Colonic mucosa (tissue), 4 donors: ENCODE results near the gene RRP36. TPM values are rescaled to one million over a fixed set of nuclear protein-coding genes. Genes with fewer than 3 reads are reported as not detected.
"Not testable (repeated sequence)": the region's sequence is repeated elsewhere in the genome, so short reads cannot be mapped to it uniquely, and the experiment has no call there.

Experiments
- DNase-seq: peaks from one replicate; pipeline ENCODE4 v3.0.0-alpha.2; 2020
- H3K27ac ChIP-seq: fragments of 200-600 bp; one replicate; pipeline ENCODE4 v1.8.0; 2021
- H3K27me3 ChIP-seq: fragments of 200-600 bp; one replicate; pipeline ENCODE4 v1.8.0; 2021
- H3K36me3 ChIP-seq: fragments of 200-600 bp; one replicate; pipeline ENCODE4 v1.8.0; 2021
- H3K4me1 ChIP-seq: fragments of 200-600 bp; one replicate; pipeline ENCODE4 v1.8.0; 2021; ENCODE audit warnings: mild to moderate bottlenecking
- H3K4me3 ChIP-seq: fragments of 200-600 bp; one replicate; pipeline ENCODE4 v1.8.0; 2021
- H3K9ac ChIP-seq, 2 donors: one replicate each; pipeline ENCODE4 v1.7.0; 2013; ENCODE audit warnings: control low read depth in 2 of 2, low read depth in 2 of 2, low read length in 2 of 2
- H3K9me3 ChIP-seq: fragments of 200-600 bp; one replicate; pipeline ENCODE4 v1.8.0; 2021
- CTCF ChIP-seq: fragments of 200-600 bp; IDR thresholded peaks from one replicate; pipeline ENCODE4 v1.8.0; 2022; ENCODE audit warnings: antibody characterized with exemption, mild to moderate bottlenecking
- intact Hi-C: fragments of 100-400 bp; cut with DNase I; formaldehyde crosslinking; loops from one replicate; pipeline ENCODE4 v1.14.1; 2022
- total RNA-seq, 2 donors: library from RNA; stranded (reverse); fragmentation: NEBNext Ultra II Directional in 1 of 2; extraction: Animal tissue kit (Norgen Biotek cat#: 25700) in 1 of 2; gene quantifications; one replicate each; pipeline ENCODE4 v1.2.1, GENCODE V29; 2021
- donor health status: healthy.
- donor health status: DM: no; HTN: no; CAD: no.
- donor health status: DM: no; HTN: no; CAD: no.

Gene RRP36
- total RNA-seq, 2 donors from 2014 or later, result 35.5 to 61.4 TPM

- no peak for TF ChIP-seq CTCF
- Histone ChIP-seq H3K27ac (no peak overlapping the region), H3K9me3 (no peaks in the 10 kb centered on the region), H3K4me1 (no peaks in the 10 kb centered on the region), H3K36me3 (no peaks in the 10 kb centered on the region), H3K9ac (no peak overlapping the region), H3K4me3 (no peak overlapping the region), H3K27me3 (no peaks in the 10 kb centered on the region)
- DNase-seq, result no peak
- intact Hi-C loops, result no loop called here
Measured at GRCh38 chr6:43038727-43039126, 17.3 kb downstream of the RRP36 start.

GRCh38 chr6:43040542-43041257 lies 19.3 kb downstream of the RRP36 start:
- Histone ChIP-seq H3K9me3 (no peaks in the 10 kb centered on the region), H3K9ac (no peak overlapping the region), H3K27me3 (no peaks in the 10 kb centered on the region), H3K4me3 (no peak overlapping the region), H3K27ac (no peak overlapping the region), H3K4me1 (no peaks in the 10 kb centered on the region), H3K36me3 (no peaks in the 10 kb centered on the region)
- DNase-seq, result no peak
- intact Hi-C loops, result no loop called here
- TF ChIP-seq CTCF, result no peak

- H3K4me3 ChIP-seq, H3K9ac ChIP-seq, H3K4me1 ChIP-seq, H3K27me3 ChIP-seq, DNase-seq, H3K36me3 ChIP-seq, H3K27ac ChIP-seq, intact Hi-C loops, H3K9me3 ChIP-seq: not testable (repeated sequence)
Measured at GRCh38 chr6:43041475-43041874, 20.1 kb downstream of the RRP36 start.

GRCh38 chr6:43043310-43043709 lies 21.9 kb downstream of the RRP36 start:
- Histone ChIP-seq H3K27ac (no peak overlapping the region), H3K36me3 (no peaks in the 10 kb centered on the region), H3K9ac (no peak overlapping the region), H3K4me3 (no peak overlapping the region), H3K4me1 (no peaks in the 10 kb centered on the region), H3K9me3 (no peaks in the 10 kb centered on the region), H3K27me3 (no peaks in the 10 kb centered on the region)
- intact Hi-C loops, result no loop called here
- no peak for TF ChIP-seq CTCF
- no peak for DNase-seq

- Histone ChIP-seq H3K36me3 (no peaks in the 10 kb centered on the region), H3K9me3 (no peaks in the 10 kb centered on the region), H3K27ac (no peak overlapping the region), H3K4me3 (no peak overlapping the region), H3K4me1 (no peaks in the 10 kb centered on the region), H3K9ac (no peak overlapping the region), H3K27me3 (no peaks in the 10 kb centered on the region)
- TF ChIP-seq CTCF, result no peak
- no peak for DNase-seq
- intact Hi-C loops, result no loop called here
Measured at GRCh38 chr6:43045371-43045930, 24.0 kb downstream of the RRP36 start.

- no peak overlapping the region for H3K9ac ChIP-seq
- no peaks in the 10 kb centered on the region for H3K27me3 ChIP-seq
- H3K4me1 ChIP-seq, result peaks cover 7% of the 10 kb centered on the region
- H3K27ac ChIP-seq, result no peak overlapping the region
- DNase-seq, result no peak
- intact Hi-C loops, result no loop called here
- H3K4me3 ChIP-seq, result no peak overlapping the region
- H3K36me3 ChIP-seq, result no peaks in the 10 kb centered on the region
- TF ChIP-seq CTCF, result no peak
- H3K9me3 ChIP-seq, result no peaks in the 10 kb centered on the region
Measured at GRCh38 chr6:43047998-43048397, 26.6 kb downstream of the RRP36 start.
